ENCODE results near the gene ZNF775. TPM values are rescaled to one million over a fixed set of nuclear protein-coding genes. Genes with fewer than 3 reads are reported as not detected.

The ZNF775 gene
- total RNA-seq, 1 experiment from 2014 or later, result 1.7 TPM

GRCh38 chr7:150446288-150446938, 67.3 kb downstream of the ZNF775 start:
- Mint-ChIP-seq H3K9me3 (ENCODE audit: unreplicated experiment) (peaks cover 13% of the 10 kb centered on the region), H3K4me1 (ENCODE audit: insufficient read depth, unreplicated experiment) (no peaks in the 10 kb centered on the region), H3K36me3 (ENCODE audit: insufficient read depth, unreplicated experiment) (peaks cover 7% of the 10 kb centered on the region), H3K27ac (ENCODE audit: low read depth, unreplicated experiment) (no peak overlapping the region), H3K27me3 (ENCODE audit: insufficient read depth, unreplicated experiment) (peaks cover 16% of the 10 kb centered on the region), H3K4me3 (ENCODE audit: unreplicated experiment) (no peak overlapping the region)
- no TSS peak for BruUV-seq (replicated peaks)
- POLR2A ChIA-PET, result interaction anchor here (0.7 to 1.0 kb wide), 2 partner anchors 12 to 20 kb away, joined by 3 read pairs; no protein-coding TSS in a partner anchor
- DNase-seq (ENCODE audit: unreplicated experiment), result no peak
- CTCF ChIA-PET, result interaction anchor here (0.6 to 5.0 kb wide), 6 partner anchors 75 to 350 kb away, joined by 3 to 32 read pairs (median 4); no protein-coding TSS in a partner anchor
- intact Hi-C loops (cut with micrococcal nuclease), result loop anchor here (5.0 kb wide), 1 partner anchor 541 kb away; no protein-coding TSS in a partner anchor
- TF ChIP-seq, protein P1, sequence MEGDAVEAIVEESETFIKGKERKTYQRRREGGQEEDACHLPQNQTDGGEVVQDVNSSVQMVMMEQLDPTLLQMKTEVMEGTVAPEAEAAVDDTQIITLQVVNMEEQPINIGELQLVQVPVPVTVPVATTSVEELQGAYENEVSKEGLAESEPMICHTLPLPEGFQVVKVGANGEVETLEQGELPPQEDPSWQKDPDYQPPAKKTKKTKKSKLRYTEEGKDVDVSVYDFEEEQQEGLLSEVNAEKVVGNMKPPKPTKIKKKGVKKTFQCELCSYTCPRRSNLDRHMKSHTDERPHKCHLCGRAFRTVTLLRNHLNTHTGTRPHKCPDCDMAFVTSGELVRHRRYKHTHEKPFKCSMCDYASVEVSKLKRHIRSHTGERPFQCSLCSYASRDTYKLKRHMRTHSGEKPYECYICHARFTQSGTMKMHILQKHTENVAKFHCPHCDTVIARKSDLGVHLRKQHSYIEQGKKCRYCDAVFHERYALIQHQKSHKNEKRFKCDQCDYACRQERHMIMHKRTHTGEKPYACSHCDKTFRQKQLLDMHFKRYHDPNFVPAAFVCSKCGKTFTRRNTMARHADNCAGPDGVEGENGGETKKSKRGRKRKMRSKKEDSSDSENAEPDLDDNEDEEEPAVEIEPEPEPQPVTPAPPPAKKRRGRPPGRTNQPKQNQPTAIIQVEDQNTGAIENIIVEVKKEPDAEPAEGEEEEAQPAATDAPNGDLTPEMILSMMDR (IDR thresholded peaks at IDR 0.05; ENCODE audit: unreplicated experiment), result no peak

Other genes with a start within 250 kb of the ZNF775 start
- 8.4 and 10.1 TPM in 2 replicates for gene LRRC61, start 56.0 kb upstream of the ZNF775 start, total RNA-seq (2022)
- 3.5 and 3.6 TPM in 2 replicates for gene ACTR3C, start 55.8 kb upstream of the ZNF775 start, total RNA-seq (2022)
- not detected in 2 replicates for gene RARRES2, start 37.7 kb upstream of the ZNF775 start, total RNA-seq (2022)
- gene REPIN1, start 10.5 kb upstream of the ZNF775 start, total RNA-seq (2022), result 80.8 and 83.0 TPM in 2 replicates
- not detected in 2 replicates for gene GIMAP8, start 71.3 kb downstream of the ZNF775 start, total RNA-seq (2022)
- gene GIMAP7, start 135.5 kb downstream of the ZNF775 start, total RNA-seq (2022), result not detected in 2 replicates
- not detected in 2 replicates for gene GIMAP4, start 188.1 kb downstream of the ZNF775 start, total RNA-seq (2022)

All from MCF 10A (cell line).